GM12878 (cell line): ENCODE results near the gene MRPL36. TPM values are rescaled to one million over a fixed set of nuclear protein-coding genes. Genes with fewer than 3 reads are reported as not detected.

Source experiments
- ATAC-seq: fragments of 200-7000 bp; cut with Tn5 transposase; 3 replicates; pipeline ENCODE4 v1.9.1; 2020; ENCODE audit warnings: mild to moderate bottlenecking, moderate library complexity
- BruUV-seq: library from RNA; stranded (reverse); fragments of 400-500 nt; replicated peaks from 2 replicates; lab custom pipeline; 2021; lab: Mats Ljungman, UMichigan
- CTCF ChIA-PET: fragments of 300-600 bp; sonication (Branson Sonifier 250); formaldehyde crosslinking; extraction: SDS; loops from one replicate; lab custom pipeline; 2021; ENCODE audit warnings: inconsistent platforms; lab: Yijun Ruan, JAX
- POLR2A ChIA-PET: fragments of 350-600 bp; formaldehyde crosslinking; extraction: SDS; loops from one replicate; lab custom pipeline; 2021; ENCODE audit warnings: inconsistent platforms; lab: Charles Lee
- RAD21 ChIA-PET: fragments of 300-600 bp; sonication (Branson Sonifier 250); formaldehyde crosslinking; loops from one replicate; lab custom pipeline; 2023; ENCODE audit warnings: antibody characterized with exemption; ENCODE audit not compliant: unreplicated experiment; lab: Charles Lee
- SMC1A ChIA-PET: fragments of 300-600 bp; sonication (Branson Sonifier 250); formaldehyde crosslinking; loops from one replicate; lab custom pipeline; 2023; ENCODE audit not compliant: unreplicated experiment, uncharacterized antibody; lab: Charles Lee
- DNase-seq: peaks from one replicate; pipeline ENCODE4 v3.0.0-alpha.2; 2011; ENCODE audit warnings: low read depth, low spot score
- FAIRE-seq: peaks from 3 replicates; lab custom pipeline; 2011; peaks lifted over from hg19 to GRCh38; lab: Jason Lieb, UNC
- H2AFZ ChIP-seq: 2 replicates; pipeline ENCODE4 v1.6.0; 2011; ENCODE audit warnings: low read depth, low read length, control low read depth; ENCODE audit not compliant: control insufficient read depth
- H3K27ac ChIP-seq: 2 replicates; pipeline ENCODE4 v1.5.1; 2011; ENCODE audit warnings: control low read depth; ENCODE audit not compliant: control insufficient read depth, insufficient read depth
- H3K27me3 ChIP-seq, 2 experiments: replicated peaks in 1 of 2; 2 replicates each; pipeline versions ENCODE4 v1.6.0 to v1.6.1; 2011; ENCODE audit warnings: low read length in 1 of 2; ENCODE audit not compliant: control insufficient read depth in 2 of 2, insufficient read depth in 2 of 2
- H3K36me3 ChIP-seq, 2 experiments: 2 replicates each; pipeline ENCODE4 v1.5.1; 2011; ENCODE audit warnings: low read length in 1 of 2; ENCODE audit not compliant: control insufficient read depth in 2 of 2, insufficient read depth in 2 of 2
- H3K4me1 ChIP-seq: 2 replicates; pipeline ENCODE4 v1.6.1; 2011; ENCODE audit warnings: mild to moderate bottlenecking, low read length, moderate library complexity, mixed read lengths; ENCODE audit not compliant: control insufficient read depth, insufficient read depth
- H3K4me2 ChIP-seq: 2 replicates; pipeline ENCODE4 v1.6.0; 2011; ENCODE audit warnings: control low read depth; ENCODE audit not compliant: control insufficient read depth, insufficient read depth
- H3K4me3 ChIP-seq: fragments of 200-600 bp; sonication (generic); 2 replicates; pipeline ENCODE4 v1.5.1; 2016
- H3K79me2 ChIP-seq: 2 replicates; pipeline ENCODE4 v1.6.0; 2011; ENCODE audit warnings: low read length; ENCODE audit not compliant: control insufficient read depth, insufficient read depth
- H3K9ac ChIP-seq: 2 replicates; pipeline ENCODE4 v1.8.0; 2011; ENCODE audit warnings: low read length, control low read depth, mixed read lengths; ENCODE audit not compliant: control insufficient read depth, insufficient read depth
- H3K9me3 ChIP-seq: replicated peaks from 3 replicates; pipeline ENCODE4 v1.5.1; 2011; ENCODE audit warnings: mild to moderate bottlenecking, low read length; ENCODE audit not compliant: control insufficient read depth, insufficient read depth
- H4K20me1 ChIP-seq: 2 replicates; pipeline ENCODE4 v1.6.0; 2011; ENCODE audit not compliant: control insufficient read depth, insufficient read depth
- ATF2 ChIP-seq: IDR thresholded peaks from 2 replicates; pipeline ENCODE4 v1.6.1; 2012; ENCODE audit warnings: low read length, inconsistent platforms
- BCL11A ChIP-seq: IDR thresholded peaks from 2 replicates; pipeline ENCODE4 v1.6.1; 2011; ENCODE audit warnings: low read depth, low read length
- LARP7 ChIP-seq: fragments of 450-650 bp; IDR thresholded peaks from 2 replicates; pipeline ENCODE4 v1.6.1; 2017; ENCODE audit warnings: mild to moderate bottlenecking
- MLLT1 ChIP-seq: fragments of 450-650 bp; IDR thresholded peaks from 2 replicates; pipeline ENCODE4 v1.6.1; 2016; ENCODE audit warnings: mild to moderate bottlenecking
- NKRF ChIP-seq: fragments of 450-650 bp; conservative IDR thresholded peaks from 2 replicates; pipeline ENCODE4 v1.6.1; 2017; ENCODE audit warnings: mild to moderate bottlenecking, moderate library complexity
- POU2F2 ChIP-seq: IDR thresholded peaks from 3 replicates; pipeline ENCODE4 v1.6.1; 2011; ENCODE audit warnings: low read depth, mild to moderate bottlenecking, low read length, borderline replicate concordance
- RAD21 ChIP-seq: IDR thresholded peaks from 2 replicates; pipeline ENCODE4 v1.6.1; 2011; ENCODE audit warnings: mild to moderate bottlenecking, low read depth, low read length, moderate library complexity; ENCODE audit not compliant: insufficient read depth
- RBBP5 ChIP-seq: fragments of 200-600 bp; sonication (generic); conservative IDR thresholded peaks from 2 replicates; pipeline ENCODE4 v1.6.1; 2016
- RELA ChIP-seq: fragments of 450-650 bp; IDR thresholded peaks from 2 replicates; pipeline ENCODE4 v1.8.0; 2014; ENCODE audit warnings: borderline replicate concordance; ENCODE audit not compliant: partially characterized antibody
- SIN3A ChIP-seq: IDR thresholded peaks from 2 replicates; pipeline ENCODE4 v1.6.1; 2012; ENCODE audit warnings: low read depth, low read length, improper control_type of control experiment
- SREBF2 ChIP-seq: IDR thresholded peaks from 2 replicates; pipeline ENCODE4 v1.6.1; 2012; ENCODE audit warnings: mild to moderate bottlenecking, low read length
- ZBTB33 ChIP-seq: fragments of 450-650 bp; IDR thresholded peaks from 2 replicates; pipeline ENCODE4 v1.6.1; 2017; ENCODE audit warnings: mild to moderate bottlenecking
- ZBTB4 ChIP-seq: fragments of 450-650 bp; formaldehyde crosslinking; IDR thresholded peaks from 2 replicates; pipeline ENCODE4 v1.4.0; 2022; ENCODE audit warnings: mild to moderate bottlenecking, moderate library complexity
- WGBS: methylation state at CpG from one replicate; pipeline ENCODE4 v1.1.6; 2016; ENCODE audit warnings: low lambda C conversion rate; ENCODE audit not compliant: insufficient replicate concordance, insufficient coverage; ENCODE audit errors: missing lambda C conversion rate; 5-methylcytosine and 5-hydroxymethylcytosine counted together
- in situ Hi-C: fragments of 300-500 bp; cut with MboI; formaldehyde crosslinking; loops from 9 replicates; pipeline ENCODE4 v1.14.3; 2018; ENCODE audit warnings: mixed read lengths
- intact Hi-C: fragments of 100-400 bp; cut with micrococcal nuclease; formaldehyde crosslinking; loops from one replicate; pipeline ENCODE4 v1.14.2; 2022; ENCODE audit not compliant: unreplicated experiment
- polyA plus RNA-seq, 11 experiments: library from polyadenylated mRNA; depleted of rRNA in 4 of 11; unstranded in 6 of 11; stranded (reverse) in 5 of 11; fragments of >200 nt; fragmentation: Nextera tagmentation in 4 of 11; fragmentation: Illumina TruSeq in 1 of 11; extraction: Ambion mirVana in 4 of 11; extraction: Trizol in 1 of 11; gene quantifications; 1 replicate in 1 of 11; 2 replicates in 10 of 11; pipeline versions ENCODE4 v1.2.1 to v1.2.3, GENCODE V29; 2011 to 2016; ENCODE audit warnings: inconsistent platforms in 2 of 11, missing spikeins in 2 of 11, low read depth in 1 of 11
- total RNA-seq, 4 experiments: library from RNA; depleted of rRNA in 3 of 4; stranded (reverse); fragments of >200 nt in 3 of 4; fragmentation: Illumina TruSeq in 1 of 4; extraction: Trizol in 1 of 4; gene quantifications; 2 replicates each; pipeline versions ENCODE4 v1.2.1 to v1.2.3, GENCODE V29; 2013 to 2021
- TF ChIP-seq, protein P1 (sequence below): IDR thresholded peaks from 2 replicates; pipeline ENCODE4 v1.6.1; 2011; ENCODE audit warnings: low read depth, mild to moderate bottlenecking, low read length, moderate library complexity, borderline replicate concordance; ENCODE audit errors: extremely low read depth

The MRPL36 gene
- total and polyA plus RNA-seq, 10 of the 15 experiments (the other 5 are each of a cell fraction or from before 2014, with no cell fraction given) = 89.2 to 559 (median 152) TPM

DNA sequence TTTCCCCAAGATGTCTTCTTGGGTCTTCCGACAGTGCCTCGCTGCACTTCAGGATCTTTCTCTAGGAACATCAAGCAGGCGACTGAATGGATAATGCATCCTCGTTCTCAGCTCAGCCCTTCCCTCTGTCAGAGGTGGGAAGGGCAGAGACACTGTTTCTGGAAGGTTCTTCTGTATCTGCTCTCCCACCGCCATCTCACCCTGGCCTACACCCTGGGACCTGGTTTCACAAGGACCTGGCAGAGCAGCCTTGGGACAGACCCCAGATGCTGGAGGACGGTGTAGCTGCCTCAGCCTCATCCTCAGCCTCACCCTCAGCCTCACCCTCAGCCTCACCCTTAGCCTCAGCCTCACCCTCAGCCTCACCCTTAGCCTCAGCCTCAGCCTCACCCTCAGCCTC is 18.5 kb downstream of the MRPL36 start:
- BruUV-seq = no TSS peak
- Histone ChIP-seq H4K20me1 (no peaks in the 10 kb centered on the region), H3K27me3 (no peaks in the 10 kb centered on the region), H3K4me2 (no peak overlapping the region), H3K27ac (no peak overlapping the region), H3K9ac (no peak overlapping the region), H3K79me2 (no peaks in the 10 kb centered on the region), H3K36me3 (no peaks in the 10 kb centered on the region), H2AFZ (no peak overlapping the region), H3K9me3 (no peaks in the 10 kb centered on the region), H3K4me1 (peaks cover 35% of the 10 kb centered on the region), H3K4me3 (no peak overlapping the region)
- in situ Hi-C loops (no loop called here), intact Hi-C loops (no loop called here)
- DNase-seq = no peak
- no peak for ATAC-seq
- WGBS = 97% methylated on average over 6 of the region's 6 CpGs
- RAD21 ChIA-PET = interaction anchor here (1.2 to 3.3 kb wide), 3 partner anchors 12 to 19 kb away, joined by 3 to 22 read pairs (median 4); partner anchors contain the start of gene MRPL36
- SMC1A ChIA-PET = interaction anchor here (2.7 kb wide), 1 partner anchor 12 kb away, joined by 12 read pairs; no protein-coding TSS in a partner anchor
- POLR2A ChIA-PET = interaction anchor here (0.6 to 1.6 kb wide), 3 partner anchors 13 to 141 kb away, joined by 3 to 7 read pairs (median 3); partner anchors contain the start of gene NDUFS6
- CTCF ChIA-PET = interaction anchor here (1.1 to 1.3 kb wide), 3 partner anchors 8 to 18 kb away, joined by 3 to 4 read pairs (median 3); no protein-coding TSS in a partner anchor
- FAIRE-seq = no peak
- TF ChIP-seq MLLT1 (no peak), RELA (no peak), POU2F2 (no peak), SIN3A (no peak), SREBF2 (no peak), BCL11A (no peak), ATF2 (no peak), NKRF (no peak), RBBP5 (no peak), RAD21 (no peak), ZBTB33 (no peak), ZBTB4 (CRISPR knock-in tag) (no peak), LARP7 (no peak)
- TF ChIP-seq, protein P1, sequence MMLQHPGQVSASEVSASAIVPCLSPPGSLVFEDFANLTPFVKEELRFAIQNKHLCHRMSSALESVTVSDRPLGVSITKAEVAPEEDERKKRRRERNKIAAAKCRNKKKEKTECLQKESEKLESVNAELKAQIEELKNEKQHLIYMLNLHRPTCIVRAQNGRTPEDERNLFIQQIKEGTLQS = no peak
